PC-9 (cell line): ENCODE results near the gene GFAP. TPM values are rescaled to one million over a fixed set of nuclear protein-coding genes. Genes with fewer than 3 reads are reported as not detected.

ENCODE experiments used
- BruUV-seq: library from RNA; stranded (reverse); fragments of 400-500 nt; replicated peaks from 2 replicates; lab custom pipeline; 2021; lab: Mats Ljungman, UMichigan
- CTCF ChIA-PET: fragments of 300-600 bp; sonication (Branson Sonifier 250); formaldehyde crosslinking; loops from one replicate; lab custom pipeline; 2022; ENCODE audit warnings: antibody characterized with exemption; lab: Charles Lee
- POLR2A ChIA-PET: fragments of 300-600 bp; sonication (Branson Sonifier 250); formaldehyde crosslinking; loops from one replicate; lab custom pipeline; 2022; ENCODE audit warnings: antibody characterized with exemption; ENCODE audit not compliant: unreplicated experiment; lab: Charles Lee
- DNase-seq, 2 experiments: peaks; one replicate each; pipeline versions ENCODE4 v3.0.0 to v3.0.0-alpha.2; 2015 to 2022; ENCODE audit warnings: mixed read lengths in 1 of 2
- H2AFZ ChIP-seq: fragments of 200-600 bp; sonication (generic); 2 replicates; pipeline ENCODE4 v1.8.1; 2017; ENCODE audit warnings: antibody characterized with exemption
- H3F3A ChIP-seq: fragments of 200-600 bp; sonication (generic); 2 replicates; pipeline ENCODE4 v1.8.1; 2017; ENCODE audit warnings: antibody characterized with exemption, mild to moderate bottlenecking, low read depth; ENCODE audit not compliant: insufficient read depth
- H3K27ac ChIP-seq: fragments of 200-600 bp; sonication (generic); 2 replicates; pipeline ENCODE4 v1.6.1; 2016; ENCODE audit warnings: mixed run types
- H3K27me3 ChIP-seq: fragments of 200-600 bp; sonication (generic); 2 replicates; pipeline ENCODE4 v1.6.1; 2016; ENCODE audit warnings: low read depth, mixed run types; ENCODE audit not compliant: insufficient read depth
- H3K36me3 ChIP-seq: fragments of 200-600 bp; sonication (generic); 2 replicates; pipeline ENCODE4 v1.6.1; 2016; ENCODE audit warnings: low read depth, mixed run types
- H3K4me1 ChIP-seq: fragments of 200-600 bp; sonication (generic); replicated peaks from 2 replicates; pipeline ENCODE4 v1.6.1; 2016; ENCODE audit warnings: mixed run types; ENCODE audit not compliant: insufficient read depth
- H3K4me2 ChIP-seq: fragments of 200-600 bp; sonication (generic); 2 replicates; pipeline ENCODE4 v1.6.1; 2017; ENCODE audit warnings: mixed run types
- H3K4me3 ChIP-seq: fragments of 200-600 bp; sonication (generic); 2 replicates; pipeline ENCODE4 v1.6.1; 2016; ENCODE audit warnings: mixed run types
- H3K79me2 ChIP-seq: fragments of 200-600 bp; sonication (generic); 2 replicates; pipeline ENCODE4 v1.6.1; 2017; ENCODE audit warnings: low read depth, mixed run types
- H3K9me2 ChIP-seq: fragments of 200-600 bp; sonication (generic); 2 replicates; pipeline ENCODE4 v1.8.1; 2017; ENCODE audit warnings: mild to moderate bottlenecking; ENCODE audit not compliant: insufficient read depth
- H3K9me3 ChIP-seq: fragments of 200-600 bp; sonication (generic); 2 replicates; pipeline ENCODE4 v1.8.1; 2016; ENCODE audit warnings: low read depth; ENCODE audit not compliant: insufficient read depth
- H4K20me1 ChIP-seq: fragments of 200-600 bp; sonication (generic); 2 replicates; pipeline ENCODE4 v1.8.1; 2017; ENCODE audit not compliant: insufficient read depth
- CTCF ChIP-seq: fragments of 200-600 bp; sonication (generic); conservative IDR thresholded peaks from 2 replicates; pipeline ENCODE4 v1.6.1; 2017; ENCODE audit warnings: mixed run types, antibody characterized with exemption, mild to moderate bottlenecking, moderate library complexity
- EZH2 ChIP-seq: fragments of 200-600 bp; sonication (generic); IDR thresholded peaks from 2 replicates; pipeline ENCODE4 v1.8.0; 2017; ENCODE audit warnings: antibody characterized with exemption, low read depth
- intact Hi-C: fragments of 100-400 bp; cut with micrococcal nuclease; formaldehyde crosslinking; loops from one replicate; pipeline ENCODE4 v1.10.0; 2022; ENCODE audit not compliant: unreplicated experiment
- total RNA-seq: library from RNA; stranded (reverse); gene quantifications from 2 replicates; pipeline ENCODE4 v1.2.3, GENCODE V29; 2021

GFAP gene
- total RNA-seq, 1 experiment from 2014 or later, result not detected

DNA sequence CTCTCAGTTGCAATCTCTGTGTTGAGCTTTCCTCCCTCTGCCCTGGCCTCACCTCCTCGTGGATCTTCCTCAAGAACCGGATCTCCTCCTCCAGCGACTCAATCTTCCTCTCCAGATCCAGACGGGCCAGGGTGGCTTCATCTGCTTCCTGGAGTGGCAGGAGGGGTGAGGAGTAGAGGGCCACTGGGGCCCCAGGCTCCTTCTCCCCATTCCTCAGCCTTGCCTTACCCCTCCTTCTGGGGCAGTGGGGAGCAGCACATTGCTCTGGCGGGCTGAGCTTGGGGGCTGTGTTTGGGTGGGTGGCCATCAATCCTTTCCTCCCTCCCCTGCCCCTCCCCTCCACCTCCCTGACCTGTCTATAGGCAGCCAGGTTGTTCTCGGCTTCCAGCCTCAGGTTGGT, 1.6 kb downstream of the GFAP start:
- Histone ChIP-seq H3K36me3 (no peaks in the 10 kb centered on the region), H4K20me1 (no peaks in the 10 kb centered on the region), H3K9me2 (no peaks in the 10 kb centered on the region), H3K79me2 (no peaks in the 10 kb centered on the region), H3K27me3 (no peaks in the 10 kb centered on the region), H3K4me2 (no peak overlapping the region), H3K27ac (no peak overlapping the region), H3K9me3 (no peaks in the 10 kb centered on the region), H3F3A (peaks cover 8% of the 10 kb centered on the region; the same call in 1 of the 2 replicates), H3K4me1 (peaks cover 17% of the 10 kb centered on the region), H3K4me3 (no peak overlapping the region), H2AFZ (no peak overlapping the region)
- intact Hi-C loops, result no loop called here
- no peak for TF ChIP-seq EZH2
- no peak for TF ChIP-seq CTCF
- POLR2A ChIA-PET, result no interaction called here
- CTCF ChIA-PET, result no interaction called here
- DNase-seq, result no peak
- BruUV-seq, result no TSS peak

GRCh38 chr17:44912763-44913544, 2.3 kb downstream of the GFAP start:
- CTCF ChIA-PET, result no interaction called here
- TF ChIP-seq CTCF, result no peak
- TF ChIP-seq EZH2, result no peak
- no peak overlapping the region for H2AFZ ChIP-seq
- no TSS peak for BruUV-seq
- no peaks in the 10 kb centered on the region for H3K9me3 ChIP-seq
- intact Hi-C loops, result no loop called here
- no peak overlapping the region for H3K27ac ChIP-seq
- H3K4me1 ChIP-seq, result peaks cover 17% of the 10 kb centered on the region
- no peaks in the 10 kb centered on the region for H3K36me3 ChIP-seq
- H3K4me3 ChIP-seq, result no peak overlapping the region
- H4K20me1 ChIP-seq, result no peaks in the 10 kb centered on the region
- peaks cover 8% of the 10 kb centered on the region; the same call in 1 of the 2 replicates for H3F3A ChIP-seq
- POLR2A ChIA-PET, result no interaction called here
- no peak overlapping the region for H3K4me2 ChIP-seq
- no peaks in the 10 kb centered on the region for H3K79me2 ChIP-seq
- H3K27me3 ChIP-seq, result no peaks in the 10 kb centered on the region
- H3K9me2 ChIP-seq, result no peaks in the 10 kb centered on the region
- DNase-seq, result no peak

- ChIA-PET POLR2A (no interaction called here), CTCF (interaction anchor here (0.9 kb wide), 1 partner anchor 107 kb away, joined by 4 read pairs; no protein-coding TSS in a partner anchor)
- BruUV-seq, result no TSS peak
- no peak overlapping the region for H3K4me3 ChIP-seq
- H3K27me3 ChIP-seq, result no peaks in the 10 kb centered on the region
- no peaks in the 10 kb centered on the region for H3K9me2 ChIP-seq
- H3F3A ChIP-seq, result peaks cover 8% of the 10 kb centered on the region; the same call in 1 of the 2 replicates
- DNase-seq, result peak in 1 of 2 experiments; percentile 32
- no peak overlapping the region for H3K27ac ChIP-seq
- no peaks in the 10 kb centered on the region for H3K36me3 ChIP-seq
- H3K4me1 ChIP-seq, result peaks cover 22% of the 10 kb centered on the region
- no peak overlapping the region for H3K4me2 ChIP-seq
- H3K79me2 ChIP-seq, result no peaks in the 10 kb centered on the region
- no peaks in the 10 kb centered on the region for H3K9me3 ChIP-seq
- no peaks in the 10 kb centered on the region for H4K20me1 ChIP-seq
- no peak for TF ChIP-seq EZH2
- TF ChIP-seq CTCF, result peak; percentile 45
- intact Hi-C loops, result no loop called here
- H2AFZ ChIP-seq, result no peak overlapping the region
Observed at GRCh38 chr17:44911133-44912001, 3.9 kb downstream of the GFAP start.
